Skeletal muscle satellite cell (primary cell): ENCODE results near the gene MDFIC.

Experiments used
- H3K27me3 ChIP-seq: 2 replicates; pipeline ENCODE4 v1.7.0; 2013; ENCODE audit warnings: low read length; ENCODE audit not compliant: control insufficient read depth, insufficient read depth
- H3K36me3 ChIP-seq: 2 replicates; pipeline ENCODE4 v1.7.0; 2013; ENCODE audit warnings: mild to moderate bottlenecking, control low read depth, low read length; ENCODE audit not compliant: insufficient read depth
- H3K4me1 ChIP-seq: 2 replicates; pipeline ENCODE4 v1.7.0; 2013; ENCODE audit warnings: low read length; ENCODE audit not compliant: control insufficient read depth, insufficient read depth
- H3K4me2 ChIP-seq: 2 replicates; pipeline ENCODE4 v1.7.0; 2013; ENCODE audit warnings: mild to moderate bottlenecking, low read length
- H3K4me3 ChIP-seq: 2 replicates; pipeline ENCODE4 v1.7.0; 2013; ENCODE audit warnings: low read length
- H3K9ac ChIP-seq: 2 replicates; pipeline ENCODE4 v1.7.0; 2013; ENCODE audit warnings: mild to moderate bottlenecking, low read depth, low read length, moderate library complexity
- H3K9me3 ChIP-seq: replicated peaks from 2 replicates; pipeline ENCODE4 v1.7.0; 2013; ENCODE audit warnings: mild to moderate bottlenecking, control low read depth, low read length

Gene MDFIC

DNA sequence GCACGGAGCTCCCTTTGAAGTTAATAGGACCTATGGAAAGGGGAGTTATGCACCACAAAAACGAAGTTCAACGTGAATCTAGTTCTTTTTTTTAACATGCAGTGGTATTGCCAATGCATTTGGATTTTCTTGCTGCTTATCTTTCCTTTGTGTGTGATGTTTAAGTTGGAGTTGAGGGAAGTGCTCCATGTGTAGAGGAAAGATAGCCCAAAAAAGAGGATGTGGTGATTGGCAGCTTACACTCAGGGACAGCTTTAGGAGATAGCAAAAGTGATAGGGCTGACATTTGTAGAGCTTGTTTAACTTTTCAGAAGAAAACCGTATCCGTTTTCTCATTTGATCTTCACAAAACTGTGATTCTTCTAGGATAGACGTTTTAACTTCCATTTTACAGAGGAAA, 101.3 kb downstream of the MDFIC start:
- H3K4me2 ChIP-seq: no peak overlapping the region
- H3K4me1 ChIP-seq: no peaks in the 10 kb centered on the region
- no peaks in the 10 kb centered on the region for H3K36me3 ChIP-seq
- no peaks in the 10 kb centered on the region for H3K9me3 ChIP-seq
- no peaks in the 10 kb centered on the region for H3K27me3 ChIP-seq
- H3K4me3 ChIP-seq: no peak overlapping the region
- H3K9ac ChIP-seq: no peak overlapping the region

- H3K9ac ChIP-seq: no peak overlapping the region
- no peaks in the 10 kb centered on the region for H3K27me3 ChIP-seq
- no peak overlapping the region for H3K4me3 ChIP-seq
- no peaks in the 10 kb centered on the region for H3K4me1 ChIP-seq
- no peak overlapping the region for H3K4me2 ChIP-seq
- H3K9me3 ChIP-seq: no peaks in the 10 kb centered on the region
- no peaks in the 10 kb centered on the region for H3K36me3 ChIP-seq
Observed at GRCh38 chr7:115024276-115024675, 102.4 kb downstream of the MDFIC start.

DNA sequence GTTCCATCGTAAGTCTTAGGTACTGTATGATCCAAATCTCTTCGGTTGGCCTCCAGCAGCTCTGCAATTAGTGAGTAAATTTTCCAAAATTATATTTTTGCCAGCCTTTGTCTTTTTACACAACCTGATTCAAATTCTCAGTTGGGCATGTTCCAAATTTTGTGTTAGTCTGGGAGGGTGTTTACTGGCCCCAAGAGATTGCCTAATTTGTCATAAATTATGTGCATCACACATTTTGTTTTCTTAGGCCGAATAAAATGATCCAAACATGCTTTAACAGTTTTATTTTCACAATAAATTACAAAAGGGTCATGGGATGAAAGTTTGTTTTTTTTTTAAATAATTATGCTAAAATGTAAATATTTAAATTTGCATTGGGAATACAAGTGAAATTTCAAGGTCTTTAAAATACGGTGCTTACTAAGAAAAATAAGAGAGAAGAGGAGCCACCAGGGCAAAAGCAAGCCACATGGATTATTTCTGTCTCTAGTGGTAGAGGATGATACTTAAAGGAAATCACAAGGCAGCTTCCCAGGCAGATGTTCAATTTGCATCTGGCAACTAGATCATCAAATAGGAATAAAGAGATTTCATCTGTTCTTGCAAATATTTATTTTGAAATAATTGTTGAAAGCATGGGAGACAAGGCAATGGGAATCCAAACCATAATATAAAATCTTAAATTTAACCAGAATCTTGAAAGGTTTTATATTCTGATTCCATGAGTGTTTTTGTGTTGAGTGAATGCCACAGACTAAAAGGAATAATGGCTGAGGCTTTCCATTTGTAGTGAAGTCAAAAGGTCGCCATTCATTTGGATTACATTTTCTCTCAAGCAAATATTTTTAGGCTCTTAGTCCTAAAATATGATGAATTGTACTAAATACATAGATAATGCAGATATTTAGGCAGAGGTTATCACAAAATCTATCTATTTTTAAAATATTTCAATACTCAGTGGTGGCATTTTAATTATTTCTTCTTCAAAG, 111.1 kb downstream of the MDFIC start:
- Histone ChIP-seq H3K36me3 (no peaks in the 10 kb centered on the region), H3K4me1 (no peaks in the 10 kb centered on the region), H3K4me2 (no peak overlapping the region), H3K4me3 (no peak overlapping the region), H3K27me3 (no peaks in the 10 kb centered on the region), H3K9ac (no peak overlapping the region), H3K9me3 (no peaks in the 10 kb centered on the region)

DNA sequence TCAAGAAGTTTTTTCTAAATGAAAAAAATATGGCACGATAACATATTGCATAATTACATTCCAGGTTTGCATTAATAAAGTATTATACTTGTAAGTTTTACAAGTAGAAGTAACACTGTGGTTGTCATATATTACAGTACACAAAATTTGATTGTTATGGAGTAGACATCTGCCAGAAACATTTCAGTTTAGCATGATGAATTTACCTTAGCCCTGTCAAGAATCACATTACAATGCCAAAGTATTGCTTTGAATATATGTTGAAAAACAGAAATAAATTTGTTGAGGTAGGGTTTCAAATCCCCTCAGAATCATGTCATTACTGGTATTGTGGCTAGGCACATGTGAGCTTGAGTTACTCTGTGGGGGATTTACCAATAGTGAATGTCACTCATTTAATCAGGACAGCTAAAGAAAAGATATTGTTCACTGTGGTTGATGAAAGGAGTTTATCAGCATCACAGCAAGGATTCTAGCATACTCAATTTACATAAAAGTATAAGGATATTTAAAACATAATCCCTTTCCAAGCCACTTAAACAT, 112.1 kb downstream of the MDFIC start:
- no peaks in the 10 kb centered on the region for H3K4me1 ChIP-seq
- H3K4me2 ChIP-seq: no peak overlapping the region
- no peak overlapping the region for H3K4me3 ChIP-seq
- no peaks in the 10 kb centered on the region for H3K27me3 ChIP-seq
- no peaks in the 10 kb centered on the region for H3K36me3 ChIP-seq
- H3K9me3 ChIP-seq: no peaks in the 10 kb centered on the region
- no peak overlapping the region for H3K9ac ChIP-seq

GRCh38 chr7:115034515-115034914, 112.6 kb downstream of the MDFIC start:
- H3K4me1 ChIP-seq: no peaks in the 10 kb centered on the region
- H3K27me3 ChIP-seq: no peaks in the 10 kb centered on the region
- no peaks in the 10 kb centered on the region for H3K9me3 ChIP-seq
- no peaks in the 10 kb centered on the region for H3K36me3 ChIP-seq
- no peak overlapping the region for H3K4me2 ChIP-seq
- H3K9ac ChIP-seq: no peak overlapping the region
- no peak overlapping the region for H3K4me3 ChIP-seq

GRCh38 chr7:115037128-115037802, 115.4 kb downstream of the MDFIC start:
- Histone ChIP-seq H3K27me3 (no peaks in the 10 kb centered on the region), H3K36me3 (no peaks in the 10 kb centered on the region), H3K9ac (no peak overlapping the region), H3K4me1 (no peaks in the 10 kb centered on the region), H3K4me3 (no peak overlapping the region), H3K9me3 (no peaks in the 10 kb centered on the region), H3K4me2 (no peak overlapping the region)

DNA sequence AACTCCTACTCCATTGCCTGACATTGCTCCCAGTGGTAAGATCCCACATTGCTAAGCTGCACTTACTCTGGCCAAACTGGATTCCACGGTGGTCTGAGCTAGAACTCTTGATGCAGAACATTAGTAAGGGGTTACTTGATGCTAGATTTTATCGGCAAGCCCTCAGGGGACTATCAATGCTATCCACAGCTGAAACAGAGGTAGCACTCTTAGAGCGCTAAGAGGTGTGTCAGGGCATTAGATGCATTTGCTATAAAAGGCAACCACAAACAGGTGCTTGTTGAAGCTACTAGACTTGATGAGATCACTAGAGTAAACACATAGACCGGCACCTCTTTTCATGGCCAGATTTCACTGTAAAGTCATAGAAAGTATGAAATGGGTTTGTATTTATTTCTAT, 116.3 kb downstream of the MDFIC start:
- Histone ChIP-seq H3K9ac (no peak overlapping the region), H3K9me3 (no peaks in the 10 kb centered on the region), H3K4me2 (no peak overlapping the region), H3K27me3 (no peaks in the 10 kb centered on the region), H3K4me3 (no peak overlapping the region), H3K36me3 (no peaks in the 10 kb centered on the region), H3K4me1 (no peaks in the 10 kb centered on the region)

GRCh38 chr7:115040057-115040456, 118.2 kb downstream of the MDFIC start:
- no peaks in the 10 kb centered on the region for H3K9me3 ChIP-seq
- H3K27me3 ChIP-seq: no peaks in the 10 kb centered on the region
- no peak overlapping the region for H3K4me2 ChIP-seq
- H3K4me3 ChIP-seq: no peak overlapping the region
- H3K4me1 ChIP-seq: no peaks in the 10 kb centered on the region
- no peak overlapping the region for H3K9ac ChIP-seq
- no peaks in the 10 kb centered on the region for H3K36me3 ChIP-seq

GRCh38 chr7:115040495-115040894, 118.6 kb downstream of the MDFIC start:
- no peaks in the 10 kb centered on the region for H3K4me1 ChIP-seq
- no peak overlapping the region for H3K4me2 ChIP-seq
- H3K36me3 ChIP-seq: no peaks in the 10 kb centered on the region
- no peaks in the 10 kb centered on the region for H3K27me3 ChIP-seq
- H3K4me3 ChIP-seq: no peak overlapping the region
- no peak overlapping the region for H3K9ac ChIP-seq
- H3K9me3 ChIP-seq: no peaks in the 10 kb centered on the region

DNA sequence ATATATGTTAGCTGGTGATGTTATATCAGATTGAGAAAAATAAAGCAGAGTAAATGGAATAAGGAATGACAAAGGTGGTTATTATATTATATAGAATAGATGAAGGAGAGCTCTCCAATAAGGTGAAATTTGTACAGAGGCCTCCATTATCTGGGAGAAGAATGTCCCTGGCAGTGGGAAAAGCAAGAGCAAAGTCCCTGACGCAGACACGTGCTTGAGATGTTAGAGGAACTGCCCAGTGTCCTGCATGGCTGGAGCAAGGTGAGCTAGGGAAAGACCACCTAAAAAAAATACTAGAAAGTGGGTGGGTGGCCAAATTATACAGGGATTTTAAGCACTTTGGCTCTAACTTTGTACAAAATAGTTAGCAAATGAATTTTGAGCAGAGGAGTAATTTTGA, 120.7 kb downstream of the MDFIC start:
- H3K27me3 ChIP-seq: no peaks in the 10 kb centered on the region

GRCh38 chr7:115043605-115044004, 121.7 kb downstream of the MDFIC start:
- no peaks in the 10 kb centered on the region for H3K9me3 ChIP-seq
- no peak overlapping the region for H3K9ac ChIP-seq
- no peaks in the 10 kb centered on the region for H3K4me1 ChIP-seq
- H3K36me3 ChIP-seq: no peaks in the 10 kb centered on the region
- no peaks in the 10 kb centered on the region for H3K27me3 ChIP-seq
- H3K4me2 ChIP-seq: no peak overlapping the region
- H3K4me3 ChIP-seq: no peak overlapping the region

More for the DNA sequence above, 120.7 kb downstream of the MDFIC start:
- H3K36me3 ChIP-seq: no peaks in the 10 kb centered on the region
- no peaks in the 10 kb centered on the region for H3K9me3 ChIP-seq
- H3K4me2 ChIP-seq: no peak overlapping the region
- no peaks in the 10 kb centered on the region for H3K4me1 ChIP-seq
- H3K9ac ChIP-seq: no peak overlapping the region
- no peak overlapping the region for H3K4me3 ChIP-seq
